Measurements from ENCODE around the gene GRAP.
A peak's percentile ranks its signal among the peaks of the same experiment; 100 is the strongest.

GRAP gene

DNA sequence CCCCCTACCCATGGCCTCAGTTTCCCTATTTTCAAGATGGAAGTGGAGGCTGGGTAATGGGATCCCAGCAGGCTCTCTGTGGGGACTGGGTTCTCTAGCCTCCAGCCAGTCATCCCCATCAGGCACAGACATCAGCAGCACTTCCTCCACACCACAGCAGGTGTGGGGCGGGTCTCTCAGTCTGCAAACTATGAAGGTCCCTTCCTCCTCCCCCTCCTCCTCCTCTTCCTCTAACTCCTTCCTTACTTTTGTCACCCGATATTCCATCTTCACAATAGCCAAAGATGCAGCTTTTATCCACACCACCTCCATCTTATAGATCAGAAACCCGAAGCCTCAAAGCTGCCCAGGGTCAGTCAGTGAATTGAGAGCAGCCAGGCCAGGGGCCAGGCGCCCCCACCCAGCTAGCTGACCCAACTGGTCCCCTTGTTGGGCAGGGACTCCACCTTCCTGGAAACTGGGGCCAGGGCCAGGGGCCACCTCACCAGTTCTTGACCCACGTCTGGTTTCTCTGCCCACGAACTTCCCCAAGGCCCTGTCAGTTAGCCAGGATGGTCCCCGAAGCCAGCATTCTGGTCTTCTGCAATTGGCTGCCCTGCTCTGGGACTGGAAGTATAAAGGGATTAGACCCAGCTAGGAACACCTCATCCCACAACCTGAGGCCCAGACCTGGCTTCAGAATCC is 44.7 kb downstream of the GRAP start:
- DNase-seq: no peak

- DNase-seq: peak; percentile 43
These were observed 46.0 kb downstream of the GRAP start for GRCh38 chr17:19000531-19001325.

DNA sequence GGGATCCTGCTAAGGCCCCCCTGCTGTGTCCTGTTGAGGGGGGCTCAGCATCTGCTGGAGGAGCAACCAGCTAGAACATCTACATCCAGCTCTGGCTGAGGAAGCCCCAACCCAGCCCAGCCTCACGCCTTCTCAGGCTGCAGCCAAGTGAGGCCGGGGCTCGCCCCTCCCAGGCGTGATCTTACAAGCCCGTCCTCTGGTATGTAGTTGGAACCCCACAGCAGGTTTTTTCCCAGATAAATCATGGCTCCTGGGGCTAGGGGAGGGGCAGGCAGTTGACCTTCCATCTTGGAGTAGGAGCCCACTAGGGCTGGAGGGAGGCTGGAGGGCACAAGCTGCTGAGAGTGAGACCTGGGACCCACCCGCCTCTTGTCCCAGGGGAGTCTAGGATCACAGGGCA is 46.8 kb downstream of the GRAP start:
- DNase-seq: no peak

GRCh38 chr17:18999394-18999793 is 47.4 kb downstream of the GRAP start:
- DNase-seq: no peak

- DNase-seq: no peak
These were observed 49.0 kb downstream of the GRAP start for GRCh38 chr17:18997650-18998196.

GRCh38 chr17:18996458-18996857 is 50.3 kb downstream of the GRAP start:
- no peak for DNase-seq

- DNase-seq: no peak
These were observed 51.5 kb downstream of the GRAP start for GRCh38 chr17:18995220-18995619.

GRCh38 chr17:18994631-18995030 is 52.1 kb downstream of the GRAP start:
- no peak for DNase-seq

- DNase-seq: no peak
These were observed 52.7 kb downstream of the GRAP start for GRCh38 chr17:18993905-18994526.

GRCh38 chr17:18992454-18993130 is 54.2 kb downstream of the GRAP start:
- no peak for DNase-seq

DNA sequence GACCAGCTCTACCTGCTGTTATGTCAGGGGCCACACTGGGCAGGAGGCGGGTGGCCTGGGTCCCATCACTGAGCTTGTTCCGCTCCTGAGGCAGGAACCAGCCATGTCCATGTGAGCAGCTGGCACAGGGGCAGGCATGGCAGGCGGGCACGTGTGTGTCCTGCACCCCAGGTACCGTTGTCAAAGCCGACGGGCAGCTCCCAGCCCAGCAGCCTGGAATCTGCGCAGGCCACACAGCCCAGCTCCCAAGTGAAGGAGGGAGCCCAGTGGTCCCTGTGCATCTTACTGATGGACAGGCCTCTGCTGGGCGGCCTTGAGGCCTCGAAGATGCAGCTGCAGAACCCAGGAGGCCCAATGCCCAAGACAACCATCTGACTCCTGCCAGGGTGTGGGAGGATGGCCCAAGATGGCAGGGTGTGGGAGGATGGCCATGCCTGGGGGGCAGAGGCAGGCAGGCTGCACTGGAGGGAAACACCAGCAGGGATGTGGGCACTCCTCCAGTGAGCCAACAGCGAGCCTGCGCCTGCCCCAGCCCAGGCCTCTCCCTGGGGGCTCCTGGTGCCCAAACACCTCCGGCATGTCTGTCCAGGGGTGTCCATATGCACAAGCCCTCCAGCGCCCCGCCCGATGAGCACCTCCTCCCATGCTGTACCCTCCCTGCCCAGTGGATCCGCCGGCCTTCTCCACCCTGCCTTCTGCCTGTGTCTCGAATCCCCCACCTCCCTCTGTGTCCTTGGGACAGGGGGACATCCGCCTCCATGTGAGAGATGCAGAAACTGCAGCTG is 55.0 kb downstream of the GRAP start:
- DNase-seq: no peak

GRCh38 chr17:18990331-18990730 is 56.4 kb downstream of the GRAP start:
- DNase-seq: no peak

DNA sequence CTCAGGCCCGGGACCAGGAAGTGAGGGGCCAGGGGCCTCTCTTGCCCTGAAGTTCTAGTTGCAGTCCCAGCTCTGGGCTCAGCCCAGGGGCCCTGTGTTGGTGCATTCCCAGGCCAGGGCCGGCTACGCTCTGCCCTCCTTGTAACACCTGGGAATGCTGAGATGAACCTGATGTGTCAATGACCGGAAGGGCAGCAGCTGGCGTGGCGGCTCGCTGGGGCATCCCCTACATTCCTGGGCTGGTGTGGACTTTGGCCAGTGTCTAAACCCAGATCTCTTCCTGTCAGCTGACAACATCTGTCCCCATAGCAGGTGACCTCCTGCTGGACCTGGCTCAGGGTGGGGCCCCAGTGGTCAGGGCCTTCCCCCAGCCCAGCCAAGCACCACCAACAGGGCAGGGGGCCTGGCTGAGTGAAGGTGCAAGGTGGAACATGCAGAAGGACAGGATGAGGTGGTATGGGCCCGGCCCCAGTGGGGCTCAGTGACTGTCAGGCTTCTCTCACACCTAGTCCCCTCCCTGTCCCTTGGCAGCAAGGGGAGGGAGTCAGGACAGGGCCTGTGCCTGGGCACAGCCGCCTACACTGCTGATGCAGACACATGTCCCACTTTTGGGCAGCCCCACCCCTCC is 58.1 kb downstream of the GRAP start:
- no peak for DNase-seq

DNA sequence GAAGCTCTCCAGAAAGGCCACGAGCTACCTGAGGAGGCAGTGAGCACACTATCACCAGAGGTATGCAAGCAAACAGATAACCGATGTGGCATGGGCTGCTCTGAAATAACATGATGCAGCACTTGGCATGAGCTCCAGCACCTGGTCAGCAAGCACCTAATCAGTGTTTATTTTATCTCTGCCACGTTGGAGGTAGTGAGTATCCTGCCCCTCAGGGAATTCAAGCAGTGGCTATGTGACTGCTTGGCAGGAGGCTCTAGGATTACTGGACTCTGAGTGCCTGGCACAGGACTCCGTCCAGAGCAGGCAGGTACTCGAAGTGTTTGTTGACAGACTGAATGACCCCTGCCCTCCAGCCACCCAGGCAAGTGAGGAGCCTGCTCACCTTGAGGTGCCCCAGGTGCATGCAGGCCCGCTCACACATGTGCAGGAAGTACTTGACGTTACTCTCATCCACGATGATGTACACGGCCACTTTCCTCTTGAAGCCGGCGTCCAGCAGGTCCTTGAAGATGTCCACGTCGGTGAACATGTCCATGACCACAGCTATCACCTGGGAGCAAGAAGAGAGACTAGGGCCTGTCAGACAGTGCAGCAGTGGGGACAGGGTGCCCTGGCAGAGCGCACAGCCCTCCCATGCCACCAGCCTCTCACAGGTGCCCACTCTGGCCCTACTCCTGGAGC is 58.8 kb downstream of the GRAP start:
- no peak for DNase-seq

GRCh38 chr17:18987230-18987610 is 59.5 kb downstream of the GRAP start:
- no peak for DNase-seq

GRCh38 chr17:18986541-18987229 is 60.1 kb downstream of the GRAP start:
- no peak for DNase-seq

DNA sequence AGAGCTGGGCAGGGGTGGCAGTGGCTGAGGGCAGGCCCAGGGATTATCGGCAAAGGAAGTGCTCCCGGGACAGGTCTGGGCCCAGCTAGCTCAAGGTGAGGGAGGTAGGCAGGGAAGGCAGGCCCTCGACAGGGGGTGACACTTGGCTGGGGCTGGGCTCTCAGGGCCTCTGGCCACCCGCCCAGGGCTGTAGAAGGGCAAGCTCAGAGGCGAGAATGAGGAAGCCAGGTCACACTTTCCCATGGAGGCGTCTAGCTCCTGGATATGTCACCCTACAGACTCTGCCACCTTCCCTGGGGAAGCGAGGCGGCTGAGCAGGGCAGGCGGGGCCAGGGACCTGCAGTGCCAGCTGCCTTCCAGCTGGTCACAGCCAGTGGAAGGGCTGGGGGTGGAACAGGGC is 61.3 kb downstream of the GRAP start:
- no peak for DNase-seq

GRCh38 chr17:18984273-18985114 is 62.3 kb downstream of the GRAP start:
- DNase-seq: no peak

DNA sequence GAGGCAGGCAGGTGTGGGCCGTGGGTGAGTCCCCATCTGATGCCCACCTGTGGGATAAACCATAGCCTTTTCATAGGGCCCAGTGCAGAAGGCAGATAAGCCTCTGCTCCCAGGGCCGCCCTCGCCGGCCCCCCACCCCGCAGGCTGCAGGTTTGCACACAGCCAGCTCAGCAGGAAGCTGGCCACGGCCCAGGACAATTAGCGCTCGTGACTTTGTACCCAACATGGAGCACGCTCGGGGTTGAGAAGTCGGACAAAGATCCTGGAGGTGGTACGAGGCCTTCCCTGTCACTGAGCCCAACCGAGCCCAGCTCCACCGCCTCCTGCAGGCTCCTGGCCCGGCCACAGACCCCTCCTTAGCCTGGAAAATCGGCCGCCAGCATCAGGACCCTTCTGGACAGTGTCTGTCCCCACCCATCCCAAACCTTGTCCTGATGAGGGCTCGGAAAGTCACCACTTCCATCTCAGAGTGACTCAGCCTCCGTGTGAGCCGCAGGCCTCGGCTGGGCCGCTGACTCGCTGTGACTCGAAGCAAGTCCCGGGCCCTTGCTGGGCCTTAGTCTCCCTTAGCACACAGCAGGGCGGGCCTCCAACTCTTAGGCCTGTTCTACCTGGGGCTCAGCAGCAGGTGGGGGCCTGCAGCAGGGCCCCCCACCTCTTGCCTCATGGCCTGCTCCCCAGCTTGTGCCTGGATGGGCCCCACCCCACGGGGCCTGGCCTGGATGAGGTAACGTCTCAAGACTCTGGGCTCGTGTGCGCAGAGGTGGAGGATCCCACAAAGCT is 64.9 kb downstream of the GRAP start:
- no peak for DNase-seq

Measured in eye (tissue), 1 donor.